DND-41 (cell line): ENCODE measurements around the gene TM9SF4.
"Not testable (repeated sequence)": the region's sequence is repeated elsewhere in the genome, so short reads cannot be mapped to it uniquely, and the experiment has no call there.

Experiments used
- CTCF ChIP-seq: IDR thresholded peaks from 2 replicates; pipeline ENCODE4 v1.5.1; 2012; ENCODE audit warnings: borderline replicate concordance, low read length, moderate library complexity, mild to moderate bottlenecking; ENCODE audit not compliant: poor library complexity, severe bottlenecking; ENCODE audit errors: extremely low read depth
- EZH2 ChIP-seq: IDR thresholded peaks from 3 replicates; pipeline ENCODE4 v1.6.1; 2012; ENCODE audit warnings: borderline replicate concordance, low read depth, mild to moderate bottlenecking, moderate library complexity, low read length, inconsistent platforms; ENCODE audit not compliant: severe bottlenecking

- not testable (repeated sequence) for TF ChIP-seq CTCF, EZH2
Observed at GRCh38 chr20:32177696-32178095, 68.2 kb downstream of the TM9SF4 start.
